ENCODE data around the gene TRAPPC2L.

DNA sequence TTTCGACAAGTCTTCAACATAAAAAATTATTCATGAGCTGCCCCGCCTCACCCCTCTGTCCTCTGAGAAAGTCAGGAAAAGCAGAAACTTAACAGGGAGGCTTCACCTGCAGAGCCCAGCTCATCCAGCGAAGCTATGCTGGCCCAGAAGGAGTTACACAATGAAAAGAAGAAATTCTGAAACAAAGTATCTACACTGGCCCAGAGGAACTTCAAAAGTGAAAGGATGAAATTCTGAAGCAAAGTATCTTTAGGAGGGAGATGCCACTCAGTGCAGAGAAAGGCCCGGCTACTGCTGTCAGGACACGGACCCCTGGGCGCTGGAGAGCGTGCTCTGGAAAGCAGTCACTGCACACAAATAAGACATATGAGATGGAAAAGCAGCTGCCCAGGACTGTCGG, 1.8 kb upstream of the TRAPPC2L start:
- TF ChIP-seq POLR2A (IDR thresholded peaks at IDR 0.05; ENCODE audit: low read depth, low read length) = no peak
- no peak for TF ChIP-seq PAX5 (IDR thresholded peaks at IDR 0.05; ENCODE audit: insufficient read depth, low read length, severe bottlenecking)
- TF ChIP-seq POLR2AphosphoS5 (IDR thresholded peaks at IDR 0.05; ENCODE audit: low read depth, low read length) = no peak
- no peak for TF ChIP-seq POU2F2 (IDR thresholded peaks at IDR 0.05; ENCODE audit: low read depth, low read length)
- no peak for TF ChIP-seq TAF1 (IDR thresholded peaks at IDR 0.05; ENCODE audit: low read depth, low read length)
- no peak for TF ChIP-seq SPI1 (IDR thresholded peaks at IDR 0.05; ENCODE audit: low read depth, low read length)
